ENCODE results near the gene TAF5.
"Not testable (repeated sequence)": the region's sequence is repeated elsewhere in the genome, so short reads cannot be mapped to it uniquely, and the experiment has no call there.

TAF5 gene

DNA sequence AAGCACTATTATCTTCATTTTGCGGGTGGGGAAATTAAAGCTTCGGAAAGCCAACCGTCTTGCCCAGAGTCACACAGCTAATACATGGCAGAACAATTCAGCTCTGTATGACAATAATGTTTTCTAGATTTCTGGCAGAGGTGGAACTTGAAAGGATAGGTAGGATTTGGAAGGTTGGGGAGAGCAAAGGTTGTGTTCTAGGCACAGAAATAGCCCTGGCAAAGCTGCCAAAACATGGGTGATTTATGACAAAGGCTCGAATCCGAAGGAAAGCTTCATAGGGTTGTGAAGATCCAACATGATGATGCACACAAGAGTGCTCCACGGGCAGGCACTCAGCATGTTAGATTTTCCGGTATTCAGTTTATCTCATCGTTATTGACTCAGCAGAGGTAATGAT is 47.8 kb downstream of the TAF5 start:
- DNase-seq: no peak

DNA sequence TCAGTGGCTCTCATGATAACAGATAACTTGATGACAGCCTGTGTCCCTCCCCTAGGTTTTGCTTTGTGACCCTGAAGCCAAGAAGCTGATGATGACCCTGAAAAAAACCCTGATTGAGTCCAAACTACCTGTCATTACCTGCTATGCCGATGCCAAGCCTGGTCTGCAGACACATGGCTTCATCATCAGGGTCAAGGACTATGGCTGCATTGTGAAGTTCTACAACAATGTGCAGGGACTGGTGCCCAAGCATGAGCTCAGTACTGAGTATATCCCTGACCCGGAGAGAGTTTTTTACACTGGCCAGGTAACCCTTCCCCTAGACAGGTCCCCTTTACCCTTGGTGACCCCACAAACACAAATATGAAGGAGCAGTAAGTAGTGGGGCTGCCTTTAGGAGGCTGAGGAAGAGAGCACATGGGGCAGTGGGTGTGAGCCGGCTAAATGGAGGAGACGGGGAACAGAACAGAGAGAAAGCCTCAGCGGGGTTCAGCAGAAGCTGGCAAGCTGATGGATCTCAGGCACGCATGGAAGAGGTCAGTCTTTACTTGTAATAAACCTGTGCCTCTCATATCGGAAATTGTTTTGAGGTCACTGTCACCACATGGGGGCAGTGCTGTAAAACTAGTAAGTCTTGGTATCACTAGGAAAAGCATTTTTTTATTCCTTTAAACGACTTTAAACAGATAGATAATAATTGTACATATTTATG is 48.8 kb downstream of the TAF5 start:
- DNase-seq: peak; percentile 61

DNA sequence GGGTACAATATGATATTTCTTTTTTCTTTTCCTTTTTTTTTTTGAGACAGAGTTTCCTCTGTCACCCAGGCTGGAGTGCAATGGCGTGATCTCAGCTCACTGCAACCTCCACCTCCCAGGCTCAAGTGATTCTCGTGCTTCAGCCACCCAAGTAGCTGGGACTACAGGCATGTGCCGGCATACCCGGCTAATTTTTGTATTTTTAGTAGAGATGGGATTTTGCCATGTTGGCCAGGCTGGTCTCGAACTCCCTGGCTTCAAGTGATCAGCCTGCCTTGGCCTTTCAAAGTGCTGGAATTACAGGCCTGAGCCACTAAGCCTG is 49.3 kb downstream of the TAF5 start:
- DNase-seq: not testable (repeated sequence)

DNA sequence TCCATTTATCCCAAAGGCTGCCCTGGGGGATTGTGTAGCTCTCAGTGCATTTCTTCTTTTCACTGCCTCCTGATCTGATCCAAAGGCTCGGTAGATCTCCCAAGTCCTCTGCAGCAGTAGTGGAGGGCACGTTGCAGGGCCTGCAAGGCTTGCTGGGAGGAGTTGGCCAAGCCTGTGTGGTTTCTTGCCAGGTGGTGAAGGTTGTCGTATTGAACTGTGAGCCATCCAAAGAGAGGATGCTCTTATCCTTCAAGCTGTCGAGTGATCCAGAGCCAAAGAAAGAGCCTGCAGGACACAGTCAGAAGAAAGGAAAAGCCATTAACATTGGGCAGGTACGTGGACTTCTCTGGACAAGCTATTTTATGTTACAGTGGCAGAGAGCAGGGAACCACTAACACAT is 49.8 kb downstream of the TAF5 start:
- DNase-seq: no peak

DNA sequence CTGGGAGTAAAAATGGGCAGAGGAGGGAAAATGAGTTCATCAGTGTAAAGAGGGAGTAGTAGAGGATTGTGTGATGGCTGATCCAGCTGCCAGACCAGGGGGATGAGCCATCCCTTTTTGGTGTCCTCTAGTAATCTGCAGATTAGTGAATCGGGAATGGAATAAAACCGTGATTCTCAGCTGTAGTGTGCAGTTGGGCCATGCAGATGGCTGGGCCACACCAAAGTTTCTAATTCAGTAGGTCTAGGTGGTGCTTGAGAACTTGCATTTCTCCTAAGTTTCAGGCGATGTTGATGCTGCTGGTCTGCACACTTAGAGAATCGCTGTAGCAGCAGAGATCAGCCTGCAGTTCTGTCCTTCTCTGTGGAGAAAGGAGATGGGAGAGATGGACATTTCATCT is 51.3 kb downstream of the TAF5 start:
- DNase-seq: no peak

DNA sequence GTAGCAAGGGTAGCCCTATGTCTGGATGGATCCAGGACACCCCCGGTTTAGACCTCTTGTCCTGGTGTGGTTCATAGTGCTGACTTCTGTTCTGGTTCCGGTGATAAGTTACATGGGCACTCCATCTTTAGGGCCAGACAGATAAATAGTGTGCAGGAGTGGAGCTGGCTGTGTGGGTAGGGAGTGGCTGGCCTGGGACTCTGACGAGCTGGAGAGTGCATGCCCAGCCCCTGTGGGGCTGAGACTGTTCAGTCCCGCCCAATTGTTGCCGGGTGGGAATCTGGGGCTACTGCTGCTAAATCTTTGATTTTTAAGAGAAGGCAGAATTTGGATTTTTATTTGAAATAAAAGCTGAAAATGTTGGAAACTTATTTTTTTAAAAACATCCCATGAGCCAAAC is 56.0 kb downstream of the TAF5 start:
- no peak for DNase-seq

GRCh38 chr10:103427866-103428265 is 60.1 kb downstream of the TAF5 start:
- no peak for DNase-seq

GRCh38 chr10:103428989-103429643 is 61.3 kb downstream of the TAF5 start:
- no peak for DNase-seq

DNA sequence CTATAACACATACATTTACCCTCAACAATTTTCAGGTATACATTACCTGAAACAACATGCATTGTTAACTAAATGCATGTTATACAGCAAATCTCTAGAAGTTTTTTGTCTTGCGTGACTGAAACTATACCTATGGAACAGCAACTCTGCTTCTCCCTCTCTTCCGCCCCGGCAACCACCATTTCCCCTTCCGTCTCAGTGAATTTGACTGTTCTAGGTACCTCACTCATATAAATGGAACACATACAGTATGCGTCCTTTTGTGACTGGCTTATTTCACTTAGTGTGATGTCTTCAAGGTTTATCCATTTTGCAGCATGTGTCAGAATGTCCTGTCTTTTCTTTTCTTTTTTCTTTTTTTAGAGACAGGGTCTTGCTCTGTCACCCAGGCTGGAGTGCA is 61.9 kb downstream of the TAF5 start:
- no peak for DNase-seq

- no peak for DNase-seq
Observed at GRCh38 chr10:103431902-103432301, 64.1 kb downstream of the TAF5 start.

DNA sequence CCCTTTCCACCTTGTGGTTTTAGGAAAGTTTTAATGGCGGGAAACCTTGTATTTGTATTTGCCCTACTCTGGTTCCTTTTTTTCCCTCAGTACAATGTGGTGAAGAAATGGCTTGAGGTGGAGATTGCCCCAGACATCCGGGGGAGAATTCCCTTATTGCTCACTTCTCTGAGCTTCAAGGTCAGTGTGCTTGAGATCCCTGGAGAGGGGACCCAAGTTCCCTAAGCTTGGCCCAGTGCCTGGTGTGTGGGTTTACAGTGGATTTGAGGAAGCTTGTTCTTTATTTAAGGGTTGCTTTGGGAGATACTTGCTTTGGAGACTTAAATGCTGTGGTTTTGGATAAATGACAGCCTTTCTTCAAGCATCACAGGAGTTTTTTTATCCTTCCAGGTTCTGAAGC is 66.1 kb downstream of the TAF5 start:
- no peak for DNase-seq
